T-helper 9 cell (primary cell): ENCODE results near the gene TAF3.

Experiments used
- DNase-seq: peaks from one replicate; pipeline ENCODE4 v3.0.0-alpha.2; 2020

TAF3 gene

DNA sequence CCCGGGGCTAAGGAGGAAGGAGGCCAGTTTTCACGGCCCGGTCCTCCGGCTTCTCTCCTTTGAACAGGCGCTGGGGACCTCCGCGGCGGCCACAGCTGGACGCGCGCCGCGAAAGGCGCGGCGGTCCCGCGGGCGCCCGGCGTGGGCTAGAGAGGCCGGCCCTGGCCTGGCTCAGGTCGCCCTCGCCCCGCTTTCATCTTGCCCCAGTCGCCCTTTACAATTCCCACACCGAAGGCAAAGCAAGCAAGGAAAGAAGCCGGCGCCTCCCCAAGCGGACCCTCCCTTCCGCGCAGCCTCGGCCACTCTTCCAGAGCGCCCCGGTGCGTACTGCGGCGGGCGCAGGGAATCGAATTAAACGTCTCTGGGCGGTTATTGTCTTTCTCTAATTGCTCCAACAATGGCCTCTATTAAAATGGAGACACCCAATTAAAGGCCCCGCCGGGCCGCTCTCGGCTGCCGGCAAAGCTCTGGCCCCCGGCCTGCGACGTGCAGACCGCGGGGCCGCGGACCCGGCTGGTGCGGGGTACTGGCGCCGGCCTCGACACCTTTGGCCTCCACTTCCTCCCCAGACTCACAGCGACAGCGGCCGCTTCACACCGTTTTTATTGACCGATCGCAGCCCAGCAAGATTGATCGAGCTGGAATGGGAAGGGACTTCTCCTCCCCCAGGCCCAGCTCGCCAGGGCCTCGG, 231.7 kb downstream of the TAF3 start:
- DNase-seq: no peak

DNA sequence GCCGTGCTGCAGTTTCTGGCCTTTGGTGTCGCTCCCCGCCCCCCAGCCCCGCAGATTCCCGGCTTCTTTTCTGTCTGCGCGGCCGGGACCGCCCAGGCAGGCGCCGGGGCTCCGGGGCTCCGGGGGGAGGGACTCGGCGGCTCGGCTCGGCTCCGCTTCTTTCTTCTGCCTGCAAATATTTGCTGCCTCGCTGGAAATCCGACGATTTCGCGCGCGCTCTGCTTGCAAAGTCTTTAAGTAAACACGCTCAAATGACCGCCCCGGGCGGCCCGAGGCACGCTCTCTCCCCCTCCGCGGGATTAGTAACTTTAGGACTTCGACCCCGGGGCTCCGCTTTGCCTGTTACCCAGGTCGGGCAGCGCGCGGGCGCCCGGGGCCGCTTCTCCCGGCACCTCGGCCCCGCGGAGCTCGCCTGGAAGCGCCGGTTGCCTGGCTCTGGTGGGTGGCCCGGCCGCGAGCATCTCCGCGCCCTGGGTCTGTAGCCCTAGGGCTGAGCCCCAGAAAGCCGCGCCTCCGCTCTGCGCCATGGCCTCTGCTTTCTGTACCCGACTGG, 232.3 kb downstream of the TAF3 start:
- no peak for DNase-seq

DNA sequence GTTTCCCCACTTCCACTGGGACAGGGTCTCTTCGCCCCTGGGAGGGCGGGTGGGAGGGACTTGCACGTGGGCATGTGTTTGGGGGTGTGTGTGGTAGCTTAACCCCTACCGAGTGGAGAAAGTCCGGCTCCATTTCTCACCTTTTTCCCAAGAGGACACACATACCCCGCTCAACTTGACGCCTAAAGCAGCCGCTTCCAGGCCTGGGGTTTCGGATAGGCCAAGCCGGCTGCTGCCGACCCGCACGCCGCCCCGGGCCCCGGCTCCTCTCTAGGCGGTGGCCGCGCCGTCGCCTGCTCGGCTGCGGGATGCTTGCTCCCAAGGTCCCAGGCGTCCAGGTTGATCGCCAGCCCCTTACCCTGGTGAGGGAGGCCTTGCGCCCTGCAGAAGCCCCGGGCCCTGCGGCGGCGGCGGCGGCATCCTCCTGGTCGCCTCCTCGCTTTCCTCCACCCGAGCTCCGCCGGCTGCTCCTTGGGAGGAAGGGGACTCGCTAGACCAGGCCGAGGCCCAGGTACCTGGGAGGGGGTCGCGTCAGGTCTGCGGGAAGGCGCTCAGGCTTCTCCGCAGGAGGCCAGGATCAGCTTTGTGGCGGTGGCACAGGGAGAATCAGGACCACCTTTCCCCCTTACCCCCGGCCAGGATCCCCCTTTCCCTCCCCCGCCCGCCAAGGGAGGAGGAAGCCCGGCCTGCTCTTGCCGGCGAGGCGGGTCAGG, 233.0 kb downstream of the TAF3 start:
- DNase-seq: no peak

DNA sequence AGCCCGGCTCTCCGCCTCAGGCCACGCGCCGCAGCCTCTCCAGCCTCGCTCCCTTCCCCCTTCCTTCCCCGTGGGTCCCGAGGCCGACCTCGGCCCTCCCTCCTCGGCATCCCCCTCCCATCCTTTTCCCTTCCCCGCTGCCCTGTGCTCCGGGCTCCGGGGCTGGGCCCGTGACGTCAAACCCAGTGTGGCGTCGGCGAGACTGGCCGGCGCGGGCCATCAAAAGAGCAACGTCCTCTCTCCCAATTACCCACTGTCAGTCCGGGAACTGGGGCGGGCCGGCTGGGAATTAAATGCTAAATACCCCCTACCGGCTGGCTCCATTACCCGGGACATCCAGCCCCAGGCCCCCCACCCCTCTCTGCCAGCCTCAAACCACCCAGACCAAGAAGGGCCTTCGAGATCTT, 233.5 kb downstream of the TAF3 start:
- no peak for DNase-seq

DNA sequence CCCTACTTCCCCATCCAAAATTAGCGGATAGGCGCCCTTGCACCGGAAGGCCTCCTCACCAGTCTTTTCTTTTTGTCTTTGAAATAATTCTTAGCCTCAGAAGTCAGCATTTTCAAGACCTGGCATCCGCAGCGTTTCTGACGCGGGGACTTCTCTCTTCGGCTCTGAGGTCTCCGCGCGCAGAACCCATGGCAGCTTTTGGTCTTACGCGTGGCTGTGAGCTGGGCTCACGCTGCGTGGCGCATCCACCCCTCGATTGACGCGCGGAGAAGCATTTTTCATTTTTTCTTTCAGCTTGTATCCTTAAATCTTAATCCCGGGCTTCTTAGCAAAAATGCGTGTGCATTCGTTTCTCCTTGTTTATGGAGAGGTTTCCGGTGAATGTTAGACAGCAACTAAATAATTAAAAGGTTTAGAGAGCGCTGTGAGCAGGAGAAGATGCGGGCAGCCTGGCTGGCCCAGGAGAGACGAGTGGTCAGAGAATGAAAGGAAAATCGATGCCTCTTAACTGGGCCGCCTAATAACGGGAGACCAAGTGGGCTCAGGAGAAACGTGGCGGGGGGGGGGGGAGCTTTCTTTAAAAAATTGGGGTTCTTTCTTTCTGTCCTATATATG, 234.1 kb downstream of the TAF3 start:
- DNase-seq: no peak

DNA sequence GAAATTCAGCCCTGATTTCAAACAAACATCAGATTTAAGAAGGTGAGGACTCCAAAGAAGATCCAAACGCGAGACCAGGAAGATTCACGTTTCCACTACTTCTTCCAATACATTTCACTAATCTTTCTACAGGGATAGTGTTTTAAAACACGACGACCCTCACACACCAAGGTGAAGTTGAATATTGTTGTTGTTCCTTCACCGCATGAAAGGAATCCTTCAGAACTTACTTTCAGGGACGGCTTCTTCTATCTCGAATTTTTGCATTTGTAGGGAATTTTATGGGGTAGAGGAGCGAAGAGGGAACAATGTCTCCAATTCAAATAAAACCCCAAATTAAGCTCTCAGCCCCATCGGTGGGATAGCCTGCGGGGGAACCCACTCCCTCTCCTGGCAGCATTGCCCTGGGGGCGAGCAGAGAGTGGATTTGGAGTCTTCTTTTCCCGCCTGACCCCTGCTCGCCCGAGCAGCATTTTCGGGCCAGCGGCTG, 234.7 kb downstream of the TAF3 start:
- DNase-seq: no peak

DNA sequence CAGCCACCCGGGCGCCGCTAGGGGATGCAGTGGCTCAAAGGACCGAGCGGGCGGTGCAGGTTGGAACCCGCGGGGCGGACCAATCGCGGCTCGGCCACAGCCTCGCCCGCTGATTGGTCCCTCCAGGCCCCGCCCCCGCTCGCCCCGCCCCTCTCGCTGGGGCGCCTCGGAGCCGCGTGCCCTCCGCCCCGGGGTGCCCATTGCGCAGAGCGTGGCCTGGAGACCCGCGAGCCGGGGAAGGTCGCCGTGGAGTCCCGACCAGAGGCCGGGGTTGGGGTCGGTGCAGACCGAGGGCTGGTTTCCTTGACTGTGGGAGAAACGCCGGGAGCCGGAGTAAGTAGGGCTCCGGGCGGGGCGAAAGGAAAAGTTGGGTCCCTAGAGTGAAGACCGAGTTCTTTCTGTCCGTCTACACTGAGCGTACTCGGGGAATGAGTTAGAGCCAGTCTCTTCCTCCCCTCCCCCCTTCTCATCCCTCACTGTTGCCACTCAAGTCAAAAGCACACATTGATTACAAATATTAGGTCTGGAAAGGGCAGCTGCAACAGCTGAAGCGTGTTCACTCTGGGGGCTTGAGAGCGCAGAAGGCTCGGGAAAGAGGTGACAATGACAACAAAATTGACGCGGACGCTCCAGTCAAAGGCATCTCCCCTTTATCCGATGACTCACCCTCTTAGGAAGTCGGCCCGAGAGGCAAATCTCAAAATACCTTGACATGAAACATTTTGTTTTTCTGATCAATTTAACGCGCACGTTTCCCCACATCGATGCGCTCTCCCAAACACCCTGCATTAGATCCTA, 235.3 kb downstream of the TAF3 start:
- peak; percentile 93 for DNase-seq

DNA sequence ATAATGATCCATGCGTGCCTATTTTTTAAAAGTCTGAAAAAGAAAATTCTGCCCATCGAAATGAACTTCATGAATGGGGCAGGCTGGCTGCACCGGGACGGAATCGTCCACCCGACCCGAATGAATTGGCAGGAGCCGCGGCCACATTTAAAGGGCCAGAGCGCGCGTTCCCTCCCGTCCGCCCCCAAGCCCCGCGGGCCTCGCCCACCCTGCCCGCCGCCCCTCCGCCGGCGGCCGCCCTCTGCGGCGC, 235.9 kb downstream of the TAF3 start:
- no peak for DNase-seq

DNA sequence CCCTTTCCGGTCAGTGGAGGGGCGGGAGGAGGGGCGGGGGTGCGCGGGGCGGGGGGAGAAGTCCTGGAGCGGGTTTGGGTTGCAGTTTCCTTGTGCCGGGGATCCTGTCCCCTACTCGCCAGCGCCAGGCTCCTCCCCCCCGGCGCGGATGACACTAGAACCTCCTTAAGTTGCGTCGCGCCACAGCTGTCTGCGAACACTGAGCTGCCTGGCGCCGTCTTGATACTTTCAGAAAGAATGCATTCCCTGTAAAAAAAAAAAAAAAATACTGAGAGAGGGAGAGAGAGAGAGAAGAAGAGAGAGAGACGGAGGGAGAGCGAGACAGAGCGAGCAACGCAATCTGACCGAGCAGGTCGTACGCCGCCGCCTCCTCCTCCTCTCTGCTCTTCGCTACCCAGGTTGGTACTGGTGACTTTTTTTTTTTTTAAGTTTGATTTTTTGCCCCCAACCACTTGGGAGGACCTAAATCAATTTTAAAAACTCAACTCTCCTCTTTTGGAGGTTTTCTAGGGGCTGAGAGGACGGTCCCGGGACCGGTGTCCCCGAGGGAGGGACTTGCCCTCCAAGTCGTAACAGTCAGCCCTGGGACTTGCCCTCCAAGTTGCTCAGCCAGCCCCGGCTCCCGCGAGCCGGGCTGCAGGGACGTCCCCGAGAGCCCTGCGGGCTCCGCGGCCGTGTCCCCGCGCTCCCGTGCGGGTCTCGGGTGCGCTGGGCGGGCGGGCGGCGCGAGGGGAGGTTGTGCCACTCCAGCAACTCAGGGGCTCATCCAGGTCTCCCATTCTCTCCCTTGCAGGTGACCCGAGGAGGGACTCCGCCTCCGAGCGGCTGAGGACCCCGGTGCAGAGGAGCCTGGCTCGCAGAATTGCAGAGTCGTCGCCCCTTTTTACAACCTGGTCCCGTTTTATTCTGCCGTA, 236.4 kb downstream of the TAF3 start, which contains the start of gene GATA3:
TSS of gene GATA3 (plus strand) at position 195 of the 914 bp plus-strand sequence. CDS start 968 bp downstream, outside the sequence.
- peak; percentile 79 for DNase-seq

DNA sequence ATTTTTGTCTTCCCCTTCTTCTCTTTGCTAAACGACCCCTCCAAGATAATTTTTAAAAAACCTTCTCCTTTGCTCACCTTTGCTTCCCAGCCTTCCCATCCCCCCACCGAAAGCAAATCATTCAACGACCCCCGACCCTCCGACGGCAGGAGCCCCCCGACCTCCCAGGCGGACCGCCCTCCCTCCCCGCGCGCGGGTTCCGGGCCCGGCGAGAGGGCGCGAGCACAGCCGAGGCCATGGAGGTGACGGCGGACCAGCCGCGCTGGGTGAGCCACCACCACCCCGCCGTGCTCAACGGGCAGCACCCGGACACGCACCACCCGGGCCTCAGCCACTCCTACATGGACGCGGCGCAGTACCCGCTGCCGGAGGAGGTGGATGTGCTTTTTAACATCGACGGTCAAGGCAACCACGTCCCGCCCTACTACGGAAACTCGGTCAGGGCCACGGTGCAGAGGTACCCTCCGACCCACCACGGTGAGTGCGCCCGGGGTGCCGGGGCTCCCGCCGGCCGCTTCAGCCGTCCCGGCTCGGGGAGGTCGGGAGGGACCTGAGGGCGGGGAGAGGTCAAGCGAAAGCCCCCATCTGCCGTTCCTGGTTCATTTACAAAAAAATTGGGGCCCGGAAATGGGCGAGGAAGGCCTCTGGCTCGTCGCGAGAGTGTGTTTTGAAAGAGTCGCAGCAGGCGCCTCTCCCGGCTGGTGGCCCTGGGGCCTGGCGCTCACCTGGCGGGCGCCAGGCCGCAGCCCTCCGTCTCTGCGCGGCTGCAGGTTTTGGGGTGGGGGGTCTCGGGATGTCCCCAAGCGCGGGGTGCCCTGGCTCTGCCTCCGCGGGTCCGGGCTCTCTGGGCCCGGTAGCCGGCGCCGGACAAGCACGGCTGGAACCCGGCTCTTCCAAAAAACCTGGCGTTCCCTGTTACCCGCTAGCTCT, 237.4 kb downstream of the TAF3 start:
- no peak for DNase-seq

DNA sequence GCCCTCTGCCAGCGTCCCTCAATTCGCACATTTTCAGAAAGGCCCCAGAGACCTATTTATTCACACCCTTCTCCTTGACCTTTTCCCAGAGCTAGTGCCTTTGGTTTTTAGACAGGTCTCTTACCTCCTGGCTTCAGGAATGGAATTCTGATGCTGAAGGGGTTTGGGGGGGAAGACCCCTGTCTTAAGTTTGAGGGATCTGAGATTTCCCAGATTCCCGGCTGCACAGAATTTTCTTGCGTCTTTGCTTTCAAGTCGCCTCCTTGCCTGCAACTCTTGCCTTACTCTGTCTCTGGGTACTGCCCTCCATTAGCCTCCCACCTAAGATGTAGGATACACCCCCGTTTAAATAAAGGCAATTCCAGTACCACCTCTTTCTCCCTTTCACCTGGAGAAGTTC, 238.1 kb downstream of the TAF3 start:
- no peak for DNase-seq

DNA sequence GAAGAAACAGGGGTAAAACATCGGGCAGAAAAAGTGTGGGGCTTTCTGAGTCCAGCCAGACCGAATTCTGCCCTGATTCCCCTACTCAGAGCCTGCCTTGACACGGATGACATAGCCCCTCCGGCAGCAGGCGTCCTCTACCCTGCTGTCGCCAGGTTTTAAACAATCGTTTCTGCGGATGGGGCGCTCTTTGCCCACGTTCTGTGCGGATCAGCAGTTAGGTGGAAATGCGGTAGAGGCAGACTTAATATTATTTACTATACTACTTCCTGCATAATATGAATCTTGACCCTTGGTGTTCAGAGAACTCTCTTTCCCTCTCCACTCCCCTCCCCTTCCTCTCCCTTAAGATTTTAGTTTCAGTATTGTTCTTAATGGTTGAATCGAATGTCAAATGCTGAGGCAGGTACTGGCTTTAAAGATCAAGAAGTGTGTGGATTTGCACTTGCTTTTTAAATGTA, 238.6 kb downstream of the TAF3 start:
- no peak for DNase-seq

DNA sequence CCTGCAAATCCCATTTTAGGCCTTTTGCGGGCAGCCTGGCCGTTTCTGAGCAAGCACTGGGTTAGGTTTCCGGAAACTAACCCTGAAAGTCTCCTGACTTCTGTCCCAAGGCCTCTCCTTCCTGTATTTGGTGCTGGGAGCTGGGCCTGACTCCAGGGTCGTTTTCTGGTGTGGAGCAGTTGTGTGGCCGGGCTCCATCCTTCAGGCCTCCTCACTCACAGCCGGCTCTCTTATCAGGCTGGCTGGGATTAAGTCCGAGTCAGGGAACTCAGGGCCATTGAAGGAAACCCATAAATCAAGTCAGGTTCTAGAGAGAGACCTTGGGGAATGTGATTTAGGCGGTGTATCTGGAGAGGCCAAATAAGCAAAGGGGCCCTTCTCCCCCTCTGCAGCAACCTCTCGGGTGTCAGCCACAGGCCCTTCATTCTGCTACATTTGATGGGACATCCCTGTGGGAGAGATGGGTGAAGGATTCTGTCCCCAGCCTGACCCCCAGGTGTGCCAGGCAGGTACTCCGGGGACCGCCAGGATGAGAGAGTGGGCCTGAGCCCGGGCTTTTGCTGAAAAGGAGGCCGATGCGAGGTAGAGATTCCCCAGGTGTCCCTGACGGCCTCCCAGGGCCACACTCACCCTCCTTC, 239.4 kb downstream of the TAF3 start:
- no peak for DNase-seq

DNA sequence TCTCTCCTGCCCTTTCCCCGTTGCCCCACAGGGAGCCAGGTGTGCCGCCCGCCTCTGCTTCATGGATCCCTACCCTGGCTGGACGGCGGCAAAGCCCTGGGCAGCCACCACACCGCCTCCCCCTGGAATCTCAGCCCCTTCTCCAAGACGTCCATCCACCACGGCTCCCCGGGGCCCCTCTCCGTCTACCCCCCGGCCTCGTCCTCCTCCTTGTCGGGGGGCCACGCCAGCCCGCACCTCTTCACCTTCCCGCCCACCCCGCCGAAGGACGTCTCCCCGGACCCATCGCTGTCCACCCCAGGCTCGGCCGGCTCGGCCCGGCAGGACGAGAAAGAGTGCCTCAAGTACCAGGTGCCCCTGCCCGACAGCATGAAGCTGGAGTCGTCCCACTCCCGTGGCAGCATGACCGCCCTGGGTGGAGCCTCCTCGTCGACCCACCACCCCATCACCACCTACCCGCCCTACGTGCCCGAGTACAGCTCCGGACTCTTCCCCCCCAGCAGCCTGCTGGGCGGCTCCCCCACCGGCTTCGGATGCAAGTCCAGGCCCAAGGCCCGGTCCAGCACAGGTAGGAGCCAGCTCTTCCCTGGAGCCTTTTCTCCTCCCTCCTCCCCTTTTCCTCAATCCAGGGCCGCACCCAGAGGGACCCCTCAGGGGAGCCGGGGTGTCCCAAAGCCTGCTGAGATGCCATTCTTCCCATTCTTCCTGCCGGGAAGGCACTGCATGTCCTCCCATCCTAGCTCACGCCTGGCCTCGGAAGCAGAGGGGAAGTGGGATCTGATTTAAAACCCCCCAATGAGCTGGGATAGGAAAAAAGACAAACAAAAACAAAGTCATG, 240.2 kb downstream of the TAF3 start:
- DNase-seq: no peak

DNA sequence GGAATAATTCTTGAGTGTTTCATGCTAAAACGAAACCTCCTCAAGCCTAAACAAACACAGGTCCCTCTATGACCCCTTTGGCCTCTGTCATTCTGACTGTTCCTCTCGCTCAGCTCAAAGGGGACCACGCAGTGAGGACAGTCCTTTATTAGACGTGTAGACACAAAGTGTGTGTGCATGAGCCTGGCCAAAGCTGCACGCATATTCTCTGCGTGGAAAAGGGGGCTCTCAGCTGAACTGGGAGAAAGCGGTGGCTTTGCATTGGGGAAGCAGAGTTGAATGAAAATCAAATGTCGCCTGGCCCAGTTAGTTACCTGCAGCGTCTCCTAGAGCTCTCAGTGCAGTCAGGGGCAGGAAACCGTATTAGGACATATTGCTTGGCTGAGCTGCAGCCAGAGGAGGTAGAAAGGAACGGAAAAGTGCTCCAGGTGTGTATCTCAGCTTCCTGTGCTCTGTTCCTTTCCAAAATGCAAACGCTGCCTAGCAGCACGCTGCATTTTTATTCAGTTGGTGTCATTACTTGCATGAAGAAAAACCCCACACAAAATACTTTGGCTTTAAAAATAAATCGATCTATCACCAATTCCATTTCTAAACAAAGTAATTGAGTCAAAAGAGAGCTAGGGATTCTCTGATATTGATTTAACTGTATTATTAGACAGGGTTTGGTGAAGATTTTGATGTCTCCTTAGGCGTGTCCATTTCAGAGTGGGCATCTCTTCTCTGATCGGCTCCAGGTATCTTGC, 241.1 kb downstream of the TAF3 start:
- no peak for DNase-seq

DNA sequence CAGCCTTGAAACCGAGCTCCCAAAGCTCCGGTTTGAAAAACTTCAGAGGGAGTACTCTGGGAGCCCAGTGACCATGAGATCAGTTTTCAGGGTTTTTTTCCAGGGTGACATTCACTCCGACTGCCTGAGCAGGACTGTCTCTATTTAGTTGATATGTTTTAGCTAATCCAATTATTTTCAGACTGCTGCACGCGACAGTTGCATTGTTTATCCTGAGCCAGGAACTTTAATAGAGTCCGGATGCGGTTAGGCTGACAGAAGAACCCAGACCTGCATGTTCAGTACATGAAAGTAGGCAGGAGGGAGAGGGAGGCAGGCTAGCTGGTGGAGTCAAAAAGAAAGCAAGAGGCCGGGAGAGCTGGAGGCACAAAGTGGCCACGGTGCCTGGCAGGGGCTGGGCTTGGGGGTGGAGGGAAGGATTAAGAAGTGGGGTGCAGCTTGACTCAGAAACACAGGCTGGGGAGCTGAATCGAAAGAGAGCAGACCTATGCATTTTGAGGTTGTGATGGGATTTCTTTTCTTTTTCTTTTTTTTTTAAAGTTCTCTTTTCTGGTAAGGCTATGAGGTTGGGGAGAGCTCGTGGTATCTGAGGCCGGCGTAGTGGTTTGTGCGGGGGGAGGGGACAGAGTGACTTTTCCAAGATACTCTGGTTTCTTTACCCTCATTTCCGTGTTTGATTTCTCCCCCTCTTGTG, 241.9 kb downstream of the TAF3 start:
- peak; percentile 50 for DNase-seq

DNA sequence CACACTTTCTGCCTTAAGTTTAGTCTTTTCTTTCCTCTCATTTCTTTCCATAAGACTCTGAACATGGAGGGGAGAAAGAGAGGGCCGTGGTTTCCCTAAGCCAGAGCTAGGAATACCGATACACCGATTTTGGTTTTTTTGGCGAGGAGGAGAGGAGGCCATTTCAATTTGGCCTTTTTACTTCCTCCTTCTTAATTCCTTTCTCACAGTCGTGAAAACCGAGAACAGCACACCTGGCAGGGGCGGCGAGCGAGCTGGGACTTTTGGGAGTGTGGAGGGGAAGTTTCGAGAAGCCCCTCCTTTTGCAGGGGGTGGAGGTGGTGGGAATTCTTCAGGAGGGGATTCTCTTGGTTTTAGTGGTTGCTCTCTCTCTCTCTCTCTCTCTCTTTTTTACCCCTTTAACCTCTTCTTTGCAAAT, 242.4 kb downstream of the TAF3 start:
- DNase-seq: no peak
